Stimulated activated CD4-positive, alpha-beta T cell treated with anti-CD3 and anti-CD28 coated beads, Interleukin-1b, Interleukin-23, amount 100 ng/mL, for 1 hour (primary cell): ENCODE data around the gene ADAMTS17.

Experiments used
- DNase-seq, 2 donors: peaks; one replicate each; pipeline ENCODE4 v3.0.0-alpha.2; 2020; ENCODE audit warnings: low read depth in 2 of 2

ADAMTS17 gene

DNA sequence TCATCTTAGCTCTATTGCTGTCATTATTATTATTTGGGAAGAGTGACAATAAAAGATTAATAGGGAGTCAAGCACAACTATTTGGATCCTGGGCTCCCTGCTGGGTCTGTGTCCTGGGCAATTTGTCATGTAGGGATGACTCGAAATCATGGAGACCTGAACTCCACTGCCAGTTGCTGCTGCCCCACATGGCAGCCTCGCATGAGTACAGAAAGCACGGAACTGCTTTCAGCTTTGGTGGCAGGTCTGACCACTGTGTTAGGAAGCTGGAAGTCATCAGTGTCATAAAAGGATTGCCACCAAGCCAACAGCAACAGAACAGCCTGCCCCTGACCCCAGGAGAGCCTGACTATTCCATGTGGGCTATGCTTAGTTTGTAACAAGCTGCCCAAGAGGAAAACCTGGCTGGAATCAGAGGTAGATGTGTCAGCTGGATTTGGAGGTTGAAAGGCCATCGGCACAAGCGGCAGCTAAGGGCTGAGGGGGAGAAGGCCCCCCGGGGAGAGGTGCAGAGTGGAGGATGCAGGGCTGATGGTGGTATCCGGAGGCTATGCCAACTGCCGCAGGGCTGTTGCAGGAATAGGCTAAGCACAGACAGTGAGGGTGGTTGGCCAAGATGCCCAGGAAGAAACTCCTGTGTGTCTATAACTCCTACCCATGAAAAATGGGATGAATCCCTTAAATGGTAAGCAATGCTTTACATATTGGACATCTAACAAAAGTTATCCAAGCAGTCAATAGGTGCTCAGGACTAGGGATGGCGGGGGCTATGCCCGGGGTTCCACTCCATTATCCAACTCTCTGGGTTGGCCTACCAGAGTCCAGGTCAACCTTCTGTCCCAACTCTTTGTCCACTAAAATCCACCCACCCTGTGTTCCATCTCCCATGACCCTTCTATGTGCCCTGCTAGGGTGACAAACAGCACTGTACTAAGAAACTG lies 291.6 kb downstream of the ADAMTS17 start:
- DNase-seq: no peak

DNA sequence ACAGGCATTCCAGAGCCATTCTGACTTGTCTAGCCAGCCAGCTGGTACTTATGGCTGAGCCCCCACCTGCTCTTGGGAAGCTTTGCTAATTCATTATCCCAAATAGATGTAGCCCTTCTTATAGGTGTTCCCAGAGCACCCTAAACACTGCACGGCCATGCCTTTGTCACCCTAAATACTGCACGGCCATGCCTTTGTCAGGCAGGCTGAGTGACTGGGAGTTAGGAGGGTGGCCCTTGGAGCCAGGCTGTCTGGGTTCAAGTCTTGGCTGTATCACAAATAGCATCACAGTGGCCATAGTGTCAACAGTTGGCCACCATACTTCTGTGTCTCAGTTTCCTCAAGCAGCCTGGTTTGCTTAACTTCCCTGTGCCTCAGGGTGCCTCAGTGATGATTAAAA lies 292.3 kb downstream of the ADAMTS17 start:
- no peak for DNase-seq

DNA sequence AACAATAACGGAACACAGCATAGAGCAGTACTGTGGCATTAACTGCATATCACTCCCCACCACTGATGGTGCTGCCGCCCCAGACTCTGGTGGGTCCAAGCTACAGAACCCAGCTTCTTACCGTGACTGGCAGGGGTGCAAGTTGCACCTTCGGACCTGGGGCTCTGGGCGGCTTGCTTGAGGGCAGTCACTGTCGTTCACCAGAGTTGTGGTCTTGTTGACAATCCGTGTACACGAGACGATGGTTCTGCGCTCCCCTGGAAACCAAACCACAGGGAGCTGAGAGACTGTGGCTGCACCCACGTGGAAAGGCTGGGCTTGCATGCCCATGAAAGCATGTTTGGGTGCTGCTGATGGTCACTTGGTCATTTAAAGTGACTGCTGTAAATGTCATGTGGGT lies 293.0 kb downstream of the ADAMTS17 start:
- no peak for DNase-seq

DNA sequence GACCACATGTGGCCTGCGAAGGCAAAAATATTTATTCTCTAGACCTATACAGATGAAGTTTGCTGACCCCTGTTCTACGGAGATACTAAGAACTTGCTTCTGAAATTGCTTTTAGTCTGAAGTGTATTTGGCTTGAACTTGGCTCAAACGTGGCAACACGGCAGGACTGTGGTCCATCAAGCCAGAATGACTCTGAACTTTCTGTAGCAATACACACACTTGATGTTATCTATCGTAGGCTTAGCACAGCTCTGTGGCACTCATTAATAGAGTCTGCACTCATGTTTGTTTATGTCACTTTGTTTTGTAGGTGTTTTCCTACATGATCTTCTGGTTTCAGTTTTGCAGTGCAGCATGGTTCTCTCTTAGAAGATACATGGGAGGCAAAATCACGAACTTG lies 298.1 kb downstream of the ADAMTS17 start:
- DNase-seq: no peak

DNA sequence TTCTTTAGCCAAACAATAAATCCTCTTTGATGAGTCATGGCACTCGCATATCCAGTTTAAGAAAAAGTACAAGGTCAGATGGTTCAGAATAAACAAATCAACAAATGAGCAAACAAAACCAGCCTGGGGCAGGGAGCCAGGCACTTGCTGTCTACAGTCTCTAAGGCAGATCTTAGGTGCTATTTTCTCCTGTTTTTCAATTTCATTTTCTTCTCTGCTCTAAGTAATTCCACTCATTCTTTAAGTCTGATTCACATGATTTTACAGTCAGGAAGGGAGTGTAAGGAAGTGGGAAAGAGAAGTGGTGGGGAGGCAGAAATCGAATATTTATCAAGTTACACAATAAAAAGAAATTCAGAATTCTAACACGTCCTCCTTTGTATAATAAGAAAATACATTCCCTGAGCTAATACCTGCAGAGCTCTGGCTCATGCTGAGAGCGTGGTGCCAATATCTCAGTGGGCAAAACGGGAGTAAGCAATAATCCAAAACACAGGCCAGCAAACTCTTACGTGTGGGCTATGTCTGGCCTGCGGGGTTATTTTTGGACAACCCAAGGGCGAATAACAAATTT lies 298.6 kb downstream of the ADAMTS17 start:
- no peak for DNase-seq

DNA sequence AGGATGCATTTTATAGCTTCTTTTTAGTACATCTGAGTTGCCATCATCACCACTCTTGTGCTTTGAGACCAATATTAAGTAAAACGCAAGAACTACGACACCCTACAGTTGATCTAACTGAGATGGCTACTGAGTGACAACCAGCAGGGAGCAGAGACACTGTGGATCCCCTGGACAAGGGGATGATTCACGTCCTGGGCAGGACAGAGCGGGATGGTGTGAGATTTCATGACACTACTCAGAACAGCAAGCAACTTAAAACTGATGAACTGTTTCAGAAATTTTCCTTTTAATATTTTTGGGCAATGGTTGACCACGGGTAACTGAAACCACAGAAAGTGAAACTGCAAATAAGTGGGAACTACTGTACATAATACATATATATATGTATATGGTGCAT lies 299.2 kb downstream of the ADAMTS17 start:
- DNase-seq: no peak

DNA sequence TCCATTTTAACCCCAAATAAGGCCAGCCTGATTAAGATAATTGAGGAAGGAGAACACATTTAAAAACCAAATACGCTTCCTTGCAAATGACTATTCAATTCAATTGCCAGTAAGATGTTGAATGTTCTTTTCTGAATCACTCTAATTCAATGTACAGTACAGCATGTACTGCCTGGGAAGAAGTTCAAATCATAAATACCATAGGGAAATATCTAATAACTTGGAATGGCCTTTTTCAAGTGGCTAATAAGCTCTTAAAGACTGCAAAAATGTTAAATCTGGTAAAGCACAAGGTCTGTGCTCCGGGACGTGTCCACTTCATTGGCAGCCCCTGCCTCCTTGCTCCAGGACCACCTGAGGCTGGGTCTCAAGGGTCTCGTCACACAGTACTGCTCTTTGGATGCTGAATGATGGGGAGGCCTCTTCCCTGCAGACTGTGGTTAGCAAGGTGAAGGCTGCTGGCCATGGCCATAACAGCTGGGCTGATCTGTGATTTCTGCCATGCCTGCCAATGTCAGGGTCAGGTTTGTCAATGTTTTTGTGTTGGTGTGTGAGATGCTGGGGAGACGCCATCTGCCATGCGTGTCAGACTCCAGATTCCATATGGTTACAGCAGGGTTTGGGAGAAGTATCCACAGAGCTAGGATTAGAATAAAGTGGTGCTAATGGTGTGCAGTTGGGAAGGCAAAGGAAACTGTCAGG lies 300.5 kb downstream of the ADAMTS17 start:
- no peak for DNase-seq

DNA sequence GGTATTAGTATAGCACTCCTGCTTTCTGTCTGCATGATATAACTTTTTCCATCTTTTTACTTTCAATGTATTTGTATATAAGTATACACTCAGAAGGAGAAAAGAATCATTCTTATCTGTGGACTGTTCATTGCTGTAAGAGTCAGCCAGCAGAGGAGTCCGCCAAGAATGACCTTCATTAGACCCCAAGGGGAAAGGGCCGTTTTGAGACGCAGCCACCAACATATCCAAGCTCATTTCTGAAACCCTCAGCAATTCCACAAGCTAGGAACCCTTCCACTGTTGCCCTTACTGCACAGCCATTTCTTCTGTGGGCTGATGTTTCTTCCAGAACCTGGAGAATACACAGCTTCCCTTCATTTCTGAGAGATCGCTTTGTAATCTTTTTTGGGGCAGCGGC lies 301.8 kb downstream of the ADAMTS17 start:
- no peak for DNase-seq

DNA sequence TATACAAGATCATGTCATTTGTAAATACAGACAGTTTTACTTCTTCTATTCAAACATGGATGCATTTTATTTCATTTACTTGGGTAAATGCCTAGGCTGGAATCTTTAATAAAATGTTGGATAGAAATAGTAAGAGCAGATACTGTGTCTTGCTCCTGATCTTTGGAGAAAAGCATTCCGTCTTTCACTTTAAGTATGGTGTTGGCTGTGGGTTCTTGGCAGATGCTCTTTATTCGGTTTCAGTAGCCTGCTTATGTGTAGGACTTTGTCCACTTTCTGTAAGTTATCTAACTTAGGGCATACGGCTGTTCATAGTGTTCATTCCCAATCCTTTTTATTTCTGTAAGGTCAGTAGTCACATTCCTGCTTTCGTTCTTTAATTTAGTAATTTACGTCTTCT lies 303.0 kb downstream of the ADAMTS17 start:
- DNase-seq: no peak

DNA sequence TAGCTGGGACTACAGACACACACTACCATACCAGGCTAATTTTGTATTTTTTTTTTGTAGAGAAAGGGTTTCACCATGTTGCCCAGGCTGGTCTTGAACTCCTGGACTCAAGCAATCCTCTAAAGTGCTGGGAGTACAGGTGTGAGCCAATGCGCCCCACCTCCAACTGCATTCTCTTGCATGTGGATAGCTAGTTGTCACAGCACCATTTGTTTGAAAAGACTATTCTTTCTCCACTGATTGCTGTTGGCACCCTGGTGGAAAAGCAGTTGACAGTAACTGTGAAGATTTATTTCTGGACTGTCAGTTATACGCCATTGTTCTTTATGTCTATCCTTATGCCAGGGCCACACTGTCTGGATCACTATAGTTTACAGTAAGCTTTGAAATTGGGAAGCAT lies 303.9 kb downstream of the ADAMTS17 start:
- DNase-seq: no peak

DNA sequence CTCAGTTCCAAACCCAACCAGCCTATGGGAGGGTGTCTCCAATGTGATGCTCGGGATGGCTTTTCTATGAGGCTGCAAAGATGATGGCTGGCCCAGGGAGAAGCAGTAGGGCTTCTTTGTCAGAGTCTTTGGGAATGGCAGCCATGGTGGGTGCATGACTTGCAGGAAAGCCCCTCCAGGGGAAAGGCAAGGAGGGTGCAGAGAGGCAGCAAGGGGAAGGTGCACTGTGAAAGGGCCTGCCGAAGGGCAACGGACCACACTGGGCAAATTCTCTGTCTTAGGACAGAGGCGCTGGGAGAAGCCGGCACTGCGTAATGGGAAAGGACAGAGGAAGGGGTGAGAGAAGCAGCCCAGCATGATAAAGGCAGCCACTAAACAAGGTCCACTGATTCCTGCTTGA lies 305.8 kb downstream of the ADAMTS17 start:
- DNase-seq: no peak

DNA sequence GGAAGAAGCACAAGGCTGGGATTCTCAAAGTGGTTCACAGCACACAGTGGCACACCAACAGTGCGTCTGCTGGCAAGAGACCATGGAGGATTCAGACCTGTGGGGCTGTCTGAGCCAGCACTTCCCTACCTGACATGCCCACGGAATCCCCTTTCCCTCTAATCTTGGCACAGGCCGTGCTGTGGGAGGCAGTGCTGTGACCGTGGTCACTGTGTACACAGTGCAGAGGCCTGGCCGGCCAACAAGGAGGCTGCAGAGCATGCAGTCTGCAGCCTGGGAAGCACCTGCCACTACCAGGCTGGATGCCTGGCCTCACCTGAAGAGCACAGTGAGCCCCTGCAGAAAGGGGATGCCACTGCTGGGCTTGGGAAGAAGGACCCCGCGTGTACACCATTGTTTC lies 307.6 kb downstream of the ADAMTS17 start:
- DNase-seq: no peak

DNA sequence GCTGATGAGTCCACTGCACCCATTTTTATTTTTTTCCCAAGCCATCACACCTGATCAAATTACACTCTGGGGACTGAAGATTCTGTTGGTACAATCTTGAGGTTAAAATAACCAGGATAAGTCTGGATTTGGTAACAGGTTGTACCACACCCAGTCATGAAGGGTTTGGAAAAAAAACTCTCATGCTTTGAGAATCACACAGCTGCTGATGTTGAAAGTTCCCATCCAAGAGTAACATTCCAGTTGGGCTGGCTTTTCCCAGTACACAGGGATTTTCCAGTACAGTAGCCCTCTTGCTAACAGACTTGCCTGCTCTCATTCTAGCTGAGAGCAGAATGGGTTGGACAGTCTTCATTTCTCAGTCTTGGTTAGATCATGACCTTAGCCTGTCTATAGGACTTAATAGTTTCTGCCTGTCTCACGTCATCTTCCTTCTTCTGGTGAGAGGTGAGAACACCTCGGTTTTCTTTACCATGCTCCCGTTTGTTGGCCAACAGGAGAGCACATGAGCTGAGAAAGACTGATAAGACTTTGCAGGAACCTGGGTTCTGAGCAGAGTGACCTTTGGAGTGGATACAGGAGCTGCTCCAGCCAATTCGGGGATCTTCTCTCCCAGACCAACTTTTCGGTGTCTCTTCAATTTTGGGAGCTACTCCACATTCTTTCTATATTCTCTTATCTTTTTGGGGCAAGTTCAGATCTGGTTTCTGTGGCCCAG lies 308.5 kb downstream of the ADAMTS17 start:
- no peak for DNase-seq

DNA sequence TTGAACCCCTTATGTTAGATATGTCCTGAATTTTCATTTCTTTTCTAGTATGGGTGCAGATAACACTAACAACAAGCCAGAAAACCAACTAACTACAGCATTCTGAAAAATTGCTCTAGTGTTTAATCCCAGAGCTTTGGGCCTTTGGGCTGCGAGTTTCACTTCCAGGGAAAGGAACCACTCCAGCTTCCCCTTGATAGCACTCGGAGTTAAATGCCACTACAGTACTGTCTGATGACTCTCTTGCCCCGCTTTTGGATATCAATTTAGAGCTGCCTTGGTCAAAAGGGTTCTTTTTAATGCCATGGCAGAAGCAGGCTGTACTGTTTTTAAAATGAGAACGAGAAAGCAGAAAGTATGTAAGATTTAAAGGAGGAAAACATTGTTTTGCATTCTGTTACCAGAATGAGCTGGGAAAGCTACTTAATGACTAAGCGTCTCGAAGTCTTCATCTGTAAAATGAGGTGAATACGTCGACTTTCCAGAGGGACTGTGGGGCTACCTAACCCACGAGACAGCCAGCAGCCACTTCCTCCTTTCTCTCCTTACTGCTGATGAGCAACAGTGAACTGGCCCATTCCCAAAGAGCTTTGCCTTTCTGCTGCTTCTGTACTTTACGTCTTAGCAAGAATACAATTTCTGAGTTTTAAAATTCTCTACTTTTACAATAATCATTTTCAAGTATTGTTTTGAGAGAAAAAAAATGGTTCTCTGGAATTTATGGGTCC lies 309.3 kb downstream of the ADAMTS17 start:
- DNase-seq: no peak

DNA sequence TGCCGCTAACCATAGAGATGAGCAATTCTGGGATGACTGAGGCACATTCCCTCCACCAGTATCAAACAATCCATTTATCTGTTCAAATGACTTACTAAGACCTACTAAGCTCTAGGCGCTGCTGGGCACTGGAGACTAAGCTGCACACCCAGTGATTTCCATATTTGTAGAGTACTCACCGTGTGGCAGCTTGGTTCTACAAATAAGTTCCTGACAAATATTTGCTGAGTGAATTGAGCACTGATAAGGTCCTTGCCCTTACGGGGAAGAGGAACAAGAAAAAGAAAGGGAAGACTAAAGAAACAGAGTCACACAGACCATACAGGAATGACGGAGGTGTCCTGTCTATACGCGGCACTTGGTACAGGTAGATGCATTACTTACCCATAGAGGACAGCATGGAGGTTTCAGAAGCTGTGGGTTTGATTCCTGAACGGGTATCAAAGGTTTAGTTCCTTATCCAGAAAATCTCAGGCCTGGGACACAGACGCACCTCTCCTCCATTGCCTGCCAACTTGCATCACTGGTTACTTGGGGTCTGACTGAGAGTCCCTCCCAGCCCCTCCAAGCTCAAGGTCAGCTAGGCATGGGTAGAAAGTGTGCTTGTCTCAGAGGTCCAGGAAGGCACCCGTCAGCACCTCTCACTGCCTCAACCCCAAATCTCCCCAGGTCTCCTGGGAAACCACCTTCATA lies 310.0 kb downstream of the ADAMTS17 start:
- no peak for DNase-seq

DNA sequence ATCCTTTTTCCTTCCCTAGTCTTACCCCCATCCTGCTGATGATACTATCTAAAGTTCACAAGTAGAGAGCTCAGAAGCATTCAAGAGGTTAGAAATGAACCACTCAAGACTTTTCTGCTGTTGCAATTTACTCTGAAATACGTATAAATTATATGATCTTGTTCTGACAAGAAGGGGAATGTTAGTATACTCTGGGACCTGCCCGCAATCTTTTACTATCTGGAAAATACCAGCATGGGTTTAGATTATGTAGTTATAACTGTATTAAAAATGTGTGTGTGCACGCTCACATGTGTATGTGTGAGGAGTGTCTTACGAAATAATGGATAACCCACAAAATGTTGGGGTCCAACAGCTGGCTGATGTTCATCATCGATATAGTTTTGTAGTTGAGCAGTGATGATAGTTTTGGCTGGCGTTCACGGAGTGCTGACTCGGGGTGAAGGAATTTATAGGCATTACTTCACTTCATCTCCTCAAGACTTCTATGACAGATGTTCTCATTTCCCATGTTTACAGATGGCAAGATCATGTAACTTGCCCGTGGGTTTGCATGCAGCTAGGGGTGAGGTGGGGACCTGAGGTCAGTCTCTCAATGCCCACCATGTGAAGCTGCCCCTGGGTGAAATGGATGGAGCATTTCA lies 311.1 kb downstream of the ADAMTS17 start:
- no peak for DNase-seq

DNA sequence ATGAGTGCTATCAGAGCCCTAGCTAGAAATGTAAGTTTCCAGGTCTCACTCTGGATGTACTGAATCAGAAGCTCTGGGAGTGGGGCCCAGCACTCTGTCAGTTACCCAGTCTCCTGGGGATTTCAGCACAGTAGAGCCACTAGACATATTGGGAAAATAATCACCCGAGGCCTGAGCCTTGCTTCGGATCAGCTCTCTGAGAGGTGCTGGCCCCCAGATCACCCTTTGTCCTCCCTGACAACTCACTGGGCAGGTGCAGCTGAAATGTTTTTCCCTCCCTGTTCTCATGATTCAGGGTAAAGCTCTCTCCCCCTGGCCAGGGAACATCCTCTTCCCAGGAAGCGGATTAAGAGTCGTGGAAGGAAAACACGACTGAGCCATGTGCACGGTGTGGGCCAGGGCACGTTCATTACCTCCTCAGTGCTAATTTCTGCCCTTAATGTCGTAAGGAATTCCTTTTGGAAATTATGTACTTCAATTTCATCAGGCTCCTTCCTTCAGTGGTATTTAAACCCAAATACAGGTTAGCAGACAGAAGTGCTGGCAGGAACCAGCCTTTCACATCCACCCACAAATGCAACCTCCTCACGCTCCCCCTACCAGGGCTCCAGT lies 311.8 kb downstream of the ADAMTS17 start:
- no peak for DNase-seq

DNA sequence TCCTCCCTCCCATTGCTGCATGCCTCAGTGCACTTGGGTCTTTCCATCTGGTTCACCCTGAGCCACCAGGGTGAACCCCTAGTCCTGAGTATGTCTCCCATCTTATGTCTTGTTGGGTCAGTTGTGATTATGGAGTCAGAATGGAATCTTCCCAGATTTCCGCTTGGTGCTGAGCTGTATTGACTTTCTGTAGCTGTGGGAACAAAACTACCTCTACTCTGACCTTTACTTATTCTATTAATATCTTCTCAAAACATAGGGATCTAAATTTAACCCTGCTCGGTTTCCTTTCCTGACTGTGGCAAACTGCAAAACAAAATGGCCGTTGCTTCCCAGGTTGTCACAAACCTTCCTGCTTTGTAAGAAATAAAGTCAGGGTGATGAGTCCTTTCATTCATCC lies 312.7 kb downstream of the ADAMTS17 start:
- no peak for DNase-seq

DNA sequence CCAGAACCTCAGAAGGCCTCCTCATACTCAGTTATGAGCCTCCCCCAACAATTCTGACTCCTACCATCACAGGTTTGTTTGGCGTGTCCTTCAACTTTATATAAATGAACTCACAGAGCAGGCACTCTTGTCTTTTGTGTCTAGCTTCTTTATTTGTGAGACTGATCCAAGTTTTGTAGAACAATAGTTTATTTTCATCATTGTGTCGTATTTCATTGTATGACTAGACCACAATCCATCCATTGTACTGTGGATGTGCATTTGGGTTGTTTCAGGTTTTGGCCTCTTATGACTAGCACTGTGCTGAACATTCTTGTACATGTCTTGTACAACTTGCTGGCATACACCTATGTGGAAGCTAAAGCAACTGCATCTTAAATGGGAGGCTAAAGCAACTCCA lies 315.7 kb downstream of the ADAMTS17 start:
- no peak for DNase-seq

DNA sequence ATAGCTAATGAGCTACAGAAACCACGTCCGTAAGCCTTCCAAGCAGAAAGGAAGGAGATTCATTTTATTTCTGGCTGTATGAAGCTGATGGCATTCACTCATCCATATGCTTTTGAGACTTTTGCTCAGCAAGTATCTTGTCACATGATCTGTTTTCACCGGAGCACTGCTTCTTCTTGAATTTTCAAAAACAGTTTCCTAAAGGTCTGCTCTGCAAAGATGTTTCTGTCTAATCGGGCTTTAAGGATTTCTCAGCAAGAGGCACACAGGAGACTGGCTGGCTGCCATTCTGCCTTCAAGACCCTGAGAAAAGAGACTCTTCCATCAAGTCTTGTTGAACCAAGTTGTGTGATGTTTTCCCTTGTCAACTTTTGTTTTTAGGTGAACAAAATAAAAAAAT lies 319.0 kb downstream of the ADAMTS17 start:
- no peak for DNase-seq
